KMS-11 (cell line): Measurements from ENCODE around the gene SFXN1.

Experiments used
- H2AFZ ChIP-seq: fragments of 200-600 bp; sonication (generic); 2 replicates; pipeline ENCODE4 v1.6.1; 2016; ENCODE audit warnings: antibody characterized with exemption, mixed run types, low read depth
- H3K27ac ChIP-seq: fragments of 200-600 bp; sonication (generic); 2 replicates; pipeline ENCODE4 v1.6.1; 2016; ENCODE audit warnings: mild to moderate bottlenecking, mixed run types
- H3K27me3 ChIP-seq: fragments of 200-600 bp; sonication (generic); 2 replicates; pipeline ENCODE4 v1.6.1; 2017; ENCODE audit warnings: mild to moderate bottlenecking, low read depth, mixed run types, moderate library complexity; ENCODE audit not compliant: insufficient read depth
- H3K36me3 ChIP-seq: fragments of 200-600 bp; sonication (generic); 2 replicates; pipeline ENCODE4 v1.6.1; 2017; ENCODE audit warnings: mild to moderate bottlenecking, mixed run types; ENCODE audit not compliant: insufficient read depth
- H3K4me1 ChIP-seq: fragments of 200-600 bp; sonication (generic); 2 replicates; pipeline ENCODE4 v1.6.1; 2016; ENCODE audit warnings: mild to moderate bottlenecking, low read depth, mixed run types; ENCODE audit not compliant: poor library complexity, severe bottlenecking
- H3K4me2 ChIP-seq: fragments of 200-600 bp; sonication (generic); 2 replicates; pipeline ENCODE4 v1.7.0; 2016; ENCODE audit warnings: mild to moderate bottlenecking, mixed run types
- H3K4me3 ChIP-seq: fragments of 200-600 bp; sonication (generic); IDR thresholded peaks from 2 replicates; pipeline ENCODE4 v1.6.1; 2017; ENCODE audit warnings: low read depth, low read length, mixed read lengths; ENCODE audit not compliant: insufficient read depth
- H3K79me2 ChIP-seq: fragments of 200-600 bp; sonication (generic); 2 replicates; pipeline ENCODE4 v1.6.1; 2016; ENCODE audit warnings: low read depth, mixed run types; ENCODE audit not compliant: insufficient read depth
- H3K9ac ChIP-seq: fragments of 200-600 bp; sonication (generic); 2 replicates; pipeline ENCODE4 v1.6.1; 2016; ENCODE audit warnings: mild to moderate bottlenecking, mixed run types
- H4K20me1 ChIP-seq: fragments of 200-600 bp; sonication (generic); 2 replicates; pipeline ENCODE4 v1.6.1; 2016; ENCODE audit warnings: mild to moderate bottlenecking, mixed run types; ENCODE audit not compliant: insufficient read depth
- CTCF ChIP-seq: fragments of 200-600 bp; sonication (generic); conservative IDR thresholded peaks from 2 replicates; pipeline ENCODE4 v1.6.1; 2017; ENCODE audit warnings: low read depth, mild to moderate bottlenecking, antibody characterized with exemption, low read length, moderate library complexity, mixed read lengths

SFXN1 gene

GRCh38 chr5:175487514-175488222, 9.3 kb downstream of the SFXN1 start:
- no peaks in the 10 kb centered on the region for H4K20me1 ChIP-seq
- H3K27me3 ChIP-seq = no peaks in the 10 kb centered on the region
- no peak overlapping the region for H2AFZ ChIP-seq
- no peak for TF ChIP-seq CTCF
- H3K9ac ChIP-seq = no peak overlapping the region
- H3K36me3 ChIP-seq = no peaks in the 10 kb centered on the region
- H3K27ac ChIP-seq = no peak overlapping the region
- no peak overlapping the region for H3K4me2 ChIP-seq
- H3K4me1 ChIP-seq = no peaks in the 10 kb centered on the region
- no peak overlapping the region for H3K4me3 ChIP-seq
- H3K79me2 ChIP-seq = peaks cover 74% of the 10 kb centered on the region

GRCh38 chr5:175489693-175490443, 11.5 kb downstream of the SFXN1 start:
- H2AFZ ChIP-seq = no peak overlapping the region
- no peaks in the 10 kb centered on the region for H3K27me3 ChIP-seq
- H4K20me1 ChIP-seq = no peaks in the 10 kb centered on the region
- no peaks in the 10 kb centered on the region for H3K4me1 ChIP-seq
- peaks cover 55% of the 10 kb centered on the region for H3K79me2 ChIP-seq
- no peak for TF ChIP-seq CTCF
- H3K4me3 ChIP-seq = no peak overlapping the region
- H3K36me3 ChIP-seq = no peaks in the 10 kb centered on the region
- H3K4me2 ChIP-seq = no peak overlapping the region
- H3K27ac ChIP-seq = no peak overlapping the region
- no peak overlapping the region for H3K9ac ChIP-seq

GRCh38 chr5:175491223-175491622, 12.9 kb downstream of the SFXN1 start:
- Histone ChIP-seq H3K79me2 (peaks cover 42% of the 10 kb centered on the region), H3K36me3 (no peaks in the 10 kb centered on the region), H3K9ac (no peak overlapping the region), H2AFZ (no peak overlapping the region), H3K27ac (no peak overlapping the region), H3K27me3 (no peaks in the 10 kb centered on the region), H3K4me3 (no peak overlapping the region), H4K20me1 (no peaks in the 10 kb centered on the region), H3K4me2 (no peak overlapping the region), H3K4me1 (no peaks in the 10 kb centered on the region)
- no peak for TF ChIP-seq CTCF

GRCh38 chr5:175493260-175493659, 14.9 kb downstream of the SFXN1 start:
- no peaks in the 10 kb centered on the region for H3K36me3 ChIP-seq
- H3K9ac ChIP-seq = no peak overlapping the region
- no peak for TF ChIP-seq CTCF
- H3K27me3 ChIP-seq = no peaks in the 10 kb centered on the region
- no peak overlapping the region for H2AFZ ChIP-seq
- H3K4me2 ChIP-seq = no peak overlapping the region
- H3K4me3 ChIP-seq = no peak overlapping the region
- no peak overlapping the region for H3K27ac ChIP-seq
- no peaks in the 10 kb centered on the region for H4K20me1 ChIP-seq
- H3K79me2 ChIP-seq = peaks cover 22% of the 10 kb centered on the region
- no peaks in the 10 kb centered on the region for H3K4me1 ChIP-seq
